Activated CD4-positive, alpha-beta T cell treated with anti-CD3 and anti-CD28 coated beads for 4 hours (primary cell): ENCODE measurements around the gene LNPK.
"Not testable (repeated sequence)": the region's sequence is repeated elsewhere in the genome, so short reads cannot be mapped to it uniquely, and the experiment has no call there.

Source experiments
- DNase-seq, 2 donors: peaks; one replicate each; pipeline ENCODE4 v3.0.0-alpha.2; 2020

Gene LNPK

DNA sequence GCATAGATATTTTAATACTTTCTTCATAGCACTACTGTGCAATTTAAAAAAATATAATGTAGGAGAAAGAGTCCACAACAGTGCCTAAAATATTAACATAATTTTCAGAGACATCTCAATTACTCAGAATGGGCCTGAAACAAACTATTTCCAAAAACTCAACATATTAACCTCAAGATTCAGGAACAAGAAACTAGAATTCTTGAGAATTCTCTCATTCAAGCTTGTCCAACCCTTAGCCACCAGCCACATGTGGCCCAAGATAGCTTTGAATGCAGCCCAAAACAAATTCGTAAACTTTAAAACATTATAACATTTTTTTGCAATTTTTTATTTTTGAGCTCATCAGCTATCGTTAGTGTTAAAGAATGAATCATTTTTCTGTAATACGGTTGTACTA, 35.2 kb downstream of the LNPK start:
- DNase-seq = no peak

DNA sequence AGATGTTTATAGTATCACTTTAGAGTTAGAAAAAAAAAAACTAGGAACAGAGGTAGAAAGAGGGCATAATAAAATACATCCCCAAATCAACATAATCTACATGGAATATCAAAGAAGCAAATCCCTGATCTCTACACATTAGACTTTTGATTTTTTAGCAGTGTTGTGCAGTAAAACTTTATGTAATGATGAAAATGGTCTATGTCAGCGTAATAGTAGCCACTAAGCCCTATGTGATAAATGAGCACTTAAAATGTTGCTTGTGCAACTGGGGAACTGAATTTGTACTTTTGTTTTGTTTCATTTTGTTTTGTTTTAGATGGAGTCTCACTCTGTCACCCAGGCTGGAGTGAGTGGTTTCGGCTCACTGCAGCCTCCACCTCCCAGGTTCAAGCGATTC, 36.3 kb downstream of the LNPK start:
- DNase-seq = no peak

DNA sequence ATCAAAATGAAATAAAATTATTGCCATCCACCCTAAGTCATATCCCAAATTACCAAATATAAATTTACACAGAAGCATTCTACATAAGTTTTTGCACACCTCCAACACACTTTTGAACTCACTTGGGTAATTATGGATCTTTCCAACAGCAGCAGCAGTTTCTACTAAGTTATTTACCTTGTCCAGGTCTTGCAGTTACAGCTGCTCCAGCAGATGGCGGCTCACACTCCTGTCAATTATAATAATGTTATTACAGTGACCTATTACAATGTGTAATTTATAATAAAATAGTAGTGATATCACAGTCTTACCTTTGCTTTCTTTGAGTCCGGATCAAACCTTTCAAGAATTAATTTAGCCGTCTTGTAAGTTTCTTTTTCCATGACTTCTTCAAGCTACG, 37.9 kb downstream of the LNPK start:
- no peak for DNase-seq

DNA sequence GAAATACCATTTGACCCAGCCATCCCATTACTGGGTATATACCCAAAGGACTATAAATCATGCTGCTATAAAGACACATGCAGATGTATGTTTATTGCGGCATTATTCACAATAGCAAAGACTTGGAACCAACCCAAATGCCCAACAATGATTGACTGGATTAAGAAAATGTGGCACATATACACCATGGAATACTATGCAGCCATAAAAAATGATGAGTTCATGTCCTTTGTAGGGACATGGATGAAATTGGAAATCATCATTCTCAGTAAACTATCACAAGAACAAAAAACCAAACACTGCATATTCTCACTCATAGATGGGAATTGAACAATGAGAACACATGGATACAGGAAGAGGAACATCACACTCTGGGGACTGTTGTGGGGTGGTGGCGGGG, 38.9 kb downstream of the LNPK start:
- not testable (repeated sequence) for DNase-seq

DNA sequence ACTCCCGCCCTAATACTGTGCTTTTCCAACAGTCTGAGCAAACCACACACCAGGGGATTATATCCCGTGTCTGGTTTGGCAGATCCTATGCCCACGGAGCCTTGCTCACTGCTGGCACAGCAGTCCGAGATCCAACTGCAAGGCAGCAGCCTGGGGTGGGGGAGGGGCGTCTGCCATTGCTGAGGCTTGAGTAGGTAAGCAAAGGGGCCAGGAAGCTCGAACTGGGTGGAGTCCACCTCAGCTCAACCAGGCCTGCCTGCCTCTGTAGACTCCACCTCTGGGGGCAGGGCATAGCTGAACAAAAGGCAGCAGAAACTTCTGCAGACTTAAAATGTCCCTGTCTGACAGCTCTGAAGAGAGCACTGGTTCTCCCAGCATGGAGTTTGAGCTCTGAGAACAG, 44.2 kb downstream of the LNPK start:
- no peak for DNase-seq

DNA sequence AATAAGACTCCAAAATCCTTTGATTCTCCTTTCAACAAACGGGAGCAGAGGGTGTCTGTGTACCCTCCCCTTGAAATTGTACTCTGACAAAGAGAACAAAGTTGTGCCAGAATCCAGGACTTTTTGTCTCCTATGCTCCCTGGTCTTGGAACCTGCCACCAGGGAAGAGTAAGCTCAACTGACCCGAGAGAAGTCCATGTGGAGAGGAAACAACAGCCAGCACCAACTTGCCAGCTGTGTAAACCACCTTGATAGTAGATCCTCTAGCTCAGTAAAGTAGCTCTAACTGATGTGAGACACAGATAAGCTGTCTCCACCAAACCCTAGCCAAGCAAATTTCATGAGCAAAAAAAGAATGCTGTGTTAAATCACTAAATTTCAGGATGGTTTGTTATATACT, 46.9 kb downstream of the LNPK start:
- no peak for DNase-seq

DNA sequence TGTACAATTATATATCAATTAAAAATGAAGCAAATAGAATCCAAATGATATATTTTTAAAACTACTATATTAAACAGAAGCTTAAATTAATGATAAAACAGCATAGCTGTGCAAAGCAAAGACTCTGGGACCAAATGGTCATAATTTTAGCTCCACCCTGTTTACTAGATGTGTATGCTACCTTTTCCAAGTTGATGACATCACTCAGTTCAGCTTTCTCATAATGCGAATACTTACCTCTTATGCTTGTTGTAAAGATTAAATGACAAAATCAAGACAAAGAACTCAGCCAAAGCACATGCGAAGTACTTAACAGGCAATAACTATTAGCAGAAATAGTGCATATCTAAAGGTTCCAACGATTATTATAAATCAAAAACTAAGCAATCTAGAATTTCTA, 51.6 kb downstream of the LNPK start:
- DNase-seq = no peak

DNA sequence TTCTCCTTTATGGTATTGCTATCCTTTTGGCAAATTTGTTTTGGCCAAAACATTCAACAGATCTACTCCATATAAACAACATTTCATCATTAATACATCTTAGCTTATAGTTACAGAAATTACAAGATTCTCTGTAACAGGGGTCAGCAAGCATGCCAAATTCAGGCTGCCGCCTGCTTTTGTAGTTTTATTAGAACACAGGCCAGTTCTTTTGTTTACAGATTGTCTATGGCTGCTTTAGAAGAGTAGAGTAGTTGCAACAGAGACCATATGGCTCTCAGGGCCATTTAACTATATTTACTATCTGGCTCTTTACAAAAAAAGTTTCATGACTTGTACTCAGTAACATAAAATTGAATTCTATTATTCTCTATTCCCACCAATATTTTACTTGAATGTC, 53.9 kb downstream of the LNPK start:
- no peak for DNase-seq

DNA sequence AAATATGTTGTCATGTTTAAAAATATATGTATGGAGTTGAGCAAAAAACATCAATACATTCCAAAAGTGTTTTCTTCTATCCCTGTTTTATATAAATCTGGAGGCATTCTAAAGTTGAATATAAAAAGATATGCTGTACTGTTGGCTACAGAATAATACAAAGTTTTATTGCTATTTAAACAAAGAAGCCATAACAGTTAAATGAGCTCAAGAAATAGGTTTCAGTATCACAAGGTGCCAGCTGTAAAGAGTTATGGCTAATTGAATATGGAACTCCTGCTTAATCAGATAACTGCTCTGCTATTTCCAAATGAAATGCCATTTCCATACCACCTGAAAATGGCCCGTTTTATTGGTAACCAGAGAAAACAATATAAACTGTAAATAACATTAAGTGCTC, 55.0 kb downstream of the LNPK start:
- no peak for DNase-seq

DNA sequence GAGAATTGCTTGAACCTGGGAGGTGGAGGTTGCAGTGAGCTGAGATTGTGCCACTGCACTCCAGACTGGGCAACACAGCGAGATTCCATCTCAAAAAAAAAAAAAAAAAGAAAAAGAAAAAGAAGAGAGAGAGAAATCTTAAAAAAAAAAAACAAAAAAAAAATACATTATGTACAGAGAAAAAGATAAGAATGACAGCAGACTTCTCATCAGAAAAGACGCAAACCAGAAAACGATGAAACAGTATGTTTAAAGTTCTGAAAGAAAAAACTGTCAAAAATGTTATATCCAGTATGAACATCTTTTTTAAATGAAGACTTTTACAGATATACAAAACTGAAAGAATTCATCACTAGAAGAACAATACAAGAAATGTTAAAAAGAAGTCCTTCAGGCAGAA, 60.4 kb downstream of the LNPK start:
- no peak for DNase-seq

DNA sequence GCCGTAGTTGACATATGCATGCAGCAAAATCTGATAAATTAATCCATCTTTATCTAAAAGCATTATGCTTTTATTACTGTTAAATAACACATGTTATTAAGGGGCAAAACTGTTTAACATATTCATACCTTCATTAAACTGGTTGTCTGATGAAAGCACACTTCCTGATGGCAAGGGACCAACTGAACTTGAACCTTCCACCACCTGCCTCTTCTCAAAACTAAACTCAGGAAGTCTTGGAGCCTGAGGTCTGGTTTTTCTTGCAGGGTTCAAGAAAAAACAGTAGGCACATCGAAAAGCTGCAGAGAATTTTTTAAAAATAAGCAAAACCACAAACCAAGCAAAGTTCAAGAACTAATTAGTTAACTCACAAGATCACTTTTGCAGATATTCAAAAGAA, 64.9 kb downstream of the LNPK start:
- no peak for DNase-seq

DNA sequence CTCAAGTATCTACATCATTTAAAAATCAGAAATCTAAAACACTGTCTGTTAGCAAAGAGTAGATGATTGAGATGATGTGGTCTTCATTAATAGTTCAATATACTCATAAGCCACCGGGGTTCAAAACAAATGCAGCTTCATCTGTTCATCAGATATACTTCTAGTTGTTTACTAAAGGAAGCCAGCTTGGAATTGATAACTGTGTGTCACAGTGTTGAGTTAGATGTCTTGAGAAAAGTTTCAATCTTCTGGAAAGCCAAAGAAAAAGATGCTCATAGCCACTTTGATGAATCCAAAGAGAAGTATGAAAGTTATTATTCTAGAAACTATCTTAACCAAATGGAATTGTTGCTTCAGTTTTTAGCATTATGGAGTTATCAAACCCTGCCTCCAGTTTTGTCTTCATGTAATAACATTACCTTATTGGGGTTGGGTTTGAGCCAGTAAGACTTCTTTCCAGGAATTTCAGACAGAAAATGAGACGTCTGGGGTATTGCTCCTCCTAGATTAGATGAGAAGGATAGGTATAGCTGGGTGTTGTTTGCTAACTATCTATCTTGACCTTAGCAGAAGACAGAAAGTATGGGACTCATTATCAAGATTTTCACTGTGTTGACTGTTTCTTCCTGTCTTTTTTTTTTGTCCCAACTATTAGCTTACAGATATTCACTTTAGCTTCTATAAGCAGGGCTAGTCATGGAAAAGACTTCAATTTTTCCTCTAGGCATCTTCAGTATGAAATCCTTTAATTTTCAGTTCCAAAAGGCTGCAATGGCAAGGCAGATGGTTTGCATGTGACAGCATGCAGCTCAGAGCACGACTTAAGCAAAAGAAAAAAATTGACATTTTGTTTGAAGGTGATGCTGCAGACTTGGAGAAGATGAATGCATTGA, 66.5 kb downstream of the LNPK start:
- DNase-seq = no peak

DNA sequence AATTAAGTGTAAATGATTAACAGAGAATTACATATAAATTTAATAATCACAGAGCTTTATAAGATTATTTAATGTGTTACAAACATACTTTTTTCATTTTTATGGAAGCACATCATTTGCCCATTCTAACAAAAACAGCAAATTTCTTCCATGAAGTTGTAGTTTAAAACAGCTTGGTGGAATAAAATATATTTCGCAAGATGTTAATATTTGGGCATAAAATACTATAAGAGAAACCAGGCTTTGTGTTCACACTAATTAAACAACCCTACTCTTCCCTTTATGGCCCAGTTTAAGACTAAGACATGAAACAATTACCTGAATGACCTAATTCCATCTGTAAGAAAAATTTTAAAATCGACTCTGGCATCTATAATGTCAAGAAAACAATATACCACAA, 69.4 kb downstream of the LNPK start:
- no peak for DNase-seq

DNA sequence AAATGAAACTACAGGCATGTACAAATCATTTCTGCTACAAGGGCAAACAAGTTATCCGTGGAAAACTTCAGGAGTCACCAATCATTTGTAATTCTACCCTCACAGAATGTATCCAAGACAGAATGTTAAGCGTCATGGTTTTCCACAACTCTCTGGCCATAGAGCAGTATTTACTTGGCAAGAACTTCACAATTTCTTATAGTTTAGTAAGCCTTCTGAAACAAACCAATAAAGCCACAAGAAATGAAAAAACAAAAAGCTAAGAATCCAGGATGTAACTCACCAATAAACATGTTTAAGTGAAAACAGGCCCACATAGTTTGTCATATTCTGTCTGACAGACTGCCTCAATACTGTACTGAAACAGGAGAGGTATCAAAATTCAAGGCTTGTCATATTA, 70.3 kb downstream of the LNPK start:
- DNase-seq = no peak

DNA sequence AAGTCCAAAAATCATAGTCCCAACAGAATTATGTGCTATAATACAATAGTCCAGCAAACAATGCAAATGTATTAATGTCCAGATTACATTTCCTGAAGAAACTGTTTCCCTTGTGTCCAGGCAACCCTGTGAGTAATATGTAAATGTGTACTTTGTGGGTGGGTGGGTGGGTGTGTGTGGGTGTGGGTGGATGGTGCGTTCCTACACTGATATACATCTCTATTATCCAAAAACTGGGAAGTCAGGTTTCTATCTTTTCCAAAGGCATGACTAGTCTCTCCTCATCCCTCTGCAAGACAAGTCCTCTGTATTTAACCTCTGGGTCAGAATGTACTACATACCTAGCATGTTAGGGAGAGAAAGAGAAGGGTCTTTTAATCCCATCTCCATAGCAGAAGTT, 71.6 kb downstream of the LNPK start:
- DNase-seq = no peak

DNA sequence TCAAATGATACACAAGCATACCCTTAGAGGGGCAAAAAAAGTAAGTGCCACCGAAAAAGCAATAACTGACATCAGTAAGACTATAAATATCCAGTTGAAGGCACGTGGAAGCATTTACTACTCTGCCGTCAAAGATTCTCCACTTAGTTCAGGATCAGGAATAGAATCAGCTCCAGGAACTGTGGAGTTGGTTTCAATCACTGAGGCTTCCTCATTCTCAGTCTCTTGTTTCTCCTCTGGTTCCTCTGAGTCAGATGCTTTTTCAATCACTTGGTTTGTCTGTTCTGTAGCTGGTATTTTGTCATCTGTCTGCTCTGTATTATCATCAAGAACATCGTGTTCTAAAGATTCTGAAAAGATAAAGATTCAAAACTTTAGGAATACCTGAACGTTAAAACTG, 72.2 kb downstream of the LNPK start:
- no peak for DNase-seq

DNA sequence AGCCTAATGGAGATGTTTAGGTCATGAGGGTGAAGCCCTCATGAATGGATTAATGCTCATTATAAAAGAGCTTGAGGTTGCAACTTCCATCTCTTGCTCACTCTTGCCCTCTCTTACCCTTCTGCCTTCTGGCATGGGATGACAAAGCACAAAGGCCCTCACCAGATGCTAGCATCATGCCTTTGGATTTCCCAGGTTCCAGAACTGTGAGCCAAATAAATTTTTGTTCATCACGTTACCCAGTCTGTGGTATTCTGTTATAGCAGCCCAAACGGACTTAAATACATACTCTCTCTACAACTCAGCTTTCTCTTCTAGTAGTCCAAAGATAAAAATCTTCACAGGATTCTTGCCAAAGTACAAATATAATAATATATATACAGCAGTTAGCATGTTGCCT, 75.8 kb downstream of the LNPK start:
- DNase-seq = no peak

DNA sequence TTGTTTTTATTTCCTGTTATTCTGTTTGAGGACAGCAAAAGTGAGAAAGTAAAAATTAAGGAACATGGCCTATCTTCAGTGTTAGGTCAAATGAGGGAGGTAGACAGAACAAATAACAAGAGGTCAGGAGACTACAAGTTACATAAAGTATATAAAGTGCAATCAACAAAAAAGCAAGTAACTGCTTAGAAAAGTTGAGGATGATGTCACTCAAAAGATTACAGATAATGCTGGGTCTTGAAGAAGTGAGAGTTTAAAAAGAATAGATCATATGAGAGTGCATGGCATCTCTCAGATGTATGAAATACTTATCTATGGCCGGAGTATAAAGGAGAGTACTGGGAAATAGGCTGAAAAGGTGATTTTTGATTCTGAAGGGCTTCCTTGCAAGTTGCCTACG, 79.9 kb downstream of the LNPK start:
- no peak for DNase-seq

DNA sequence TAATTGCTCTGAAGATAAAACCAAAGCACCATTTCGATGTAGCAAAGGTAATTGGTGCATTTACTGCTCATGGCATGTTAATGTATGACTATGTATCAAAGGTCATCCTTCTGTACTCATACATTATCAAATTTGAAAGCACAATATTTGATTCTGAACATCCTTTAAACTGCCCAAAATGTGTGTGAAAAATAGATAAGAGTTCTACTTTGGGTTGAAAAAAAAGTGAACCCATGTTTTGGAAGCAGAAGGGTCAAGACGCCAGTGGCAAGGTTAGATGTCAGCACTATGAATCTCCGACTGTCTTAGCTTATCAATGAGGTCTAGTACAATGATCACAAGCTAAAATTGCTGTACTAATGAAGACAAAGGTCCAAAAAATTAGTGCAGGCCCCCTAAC, 83.1 kb downstream of the LNPK start:
- no peak for DNase-seq

DNA sequence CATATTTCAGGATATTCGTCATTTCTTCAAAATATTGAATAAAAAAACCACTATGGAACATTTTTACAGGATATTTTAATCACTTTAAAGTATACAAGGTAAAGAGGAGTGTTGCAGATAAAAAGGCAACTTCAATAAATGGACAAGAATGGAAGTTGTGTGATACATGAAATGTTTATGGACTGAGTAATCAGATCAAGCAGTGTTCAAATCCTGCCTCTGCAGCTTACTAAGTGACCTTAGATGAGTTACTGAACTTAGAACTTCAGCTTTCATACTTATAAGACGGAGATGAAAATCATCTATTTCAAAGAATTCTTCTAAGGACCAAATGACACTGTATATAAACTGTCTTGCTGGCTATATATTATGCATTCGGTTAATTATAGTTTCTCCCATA, 87.2 kb downstream of the LNPK start:
- DNase-seq = no peak

DNA sequence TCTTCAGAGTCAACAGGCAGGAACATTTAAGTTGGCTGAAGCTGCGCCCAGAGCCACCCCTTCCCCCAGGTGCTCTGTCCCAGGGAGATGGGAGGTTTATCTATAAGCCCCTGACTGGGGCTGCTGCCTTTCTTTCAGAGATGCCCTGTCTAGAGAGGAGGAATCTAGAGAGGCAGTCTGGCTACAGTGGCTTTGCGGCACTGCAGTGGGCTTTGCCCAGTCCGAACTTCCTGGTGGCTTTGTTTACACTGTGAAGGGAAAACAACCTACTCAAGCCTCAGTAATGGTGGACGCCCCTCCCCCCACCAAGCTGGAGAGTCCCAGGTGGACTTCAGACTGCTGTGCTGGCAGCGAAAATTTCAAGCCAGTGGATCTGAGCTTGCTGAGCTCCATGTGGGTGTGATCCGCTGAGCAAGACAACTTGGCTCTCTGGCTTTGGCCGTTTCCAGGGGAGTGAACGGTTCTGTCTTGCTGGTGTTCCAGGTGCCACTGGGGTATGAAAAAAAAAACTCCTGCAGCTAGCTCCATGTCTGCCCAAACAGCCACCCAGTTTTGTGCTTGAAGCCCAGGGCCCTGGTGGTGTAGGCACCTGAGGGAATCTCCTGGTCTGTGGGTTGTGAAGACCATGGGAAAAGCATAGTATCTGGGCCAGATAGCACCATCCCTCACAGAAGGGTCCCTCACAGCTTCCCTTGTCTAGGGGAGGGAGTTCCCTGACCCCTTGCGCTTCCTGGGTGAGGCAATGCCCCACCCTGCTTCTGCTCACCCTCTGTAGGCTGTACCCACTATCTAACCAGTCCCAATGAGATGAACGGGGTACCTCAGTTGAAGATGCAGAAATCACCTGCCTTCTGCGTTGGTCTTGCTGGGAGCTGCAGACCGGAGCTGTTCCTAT, 88.0 kb downstream of the LNPK start:
- DNase-seq = not testable (repeated sequence)

DNA sequence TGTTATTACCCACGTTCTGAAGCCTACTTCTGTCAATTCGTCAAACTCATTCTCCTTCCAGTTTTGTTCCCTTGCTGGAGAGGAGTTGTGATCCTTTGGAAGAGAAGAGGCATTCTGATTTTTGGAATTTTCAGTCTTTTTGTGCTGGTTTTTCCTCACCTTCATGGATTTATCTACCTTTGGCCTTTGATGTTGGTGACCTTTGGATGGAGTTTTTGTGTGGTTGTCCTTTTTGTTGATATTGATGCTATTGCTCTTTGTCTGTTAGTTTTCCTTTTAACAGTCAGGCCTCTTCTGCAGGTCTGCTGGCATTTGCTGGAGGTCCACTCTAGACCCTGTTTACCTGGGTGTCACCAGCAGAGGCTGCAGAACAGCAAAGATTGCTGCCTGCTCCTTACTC, 88.8 kb downstream of the LNPK start:
- not testable (repeated sequence) for DNase-seq

DNA sequence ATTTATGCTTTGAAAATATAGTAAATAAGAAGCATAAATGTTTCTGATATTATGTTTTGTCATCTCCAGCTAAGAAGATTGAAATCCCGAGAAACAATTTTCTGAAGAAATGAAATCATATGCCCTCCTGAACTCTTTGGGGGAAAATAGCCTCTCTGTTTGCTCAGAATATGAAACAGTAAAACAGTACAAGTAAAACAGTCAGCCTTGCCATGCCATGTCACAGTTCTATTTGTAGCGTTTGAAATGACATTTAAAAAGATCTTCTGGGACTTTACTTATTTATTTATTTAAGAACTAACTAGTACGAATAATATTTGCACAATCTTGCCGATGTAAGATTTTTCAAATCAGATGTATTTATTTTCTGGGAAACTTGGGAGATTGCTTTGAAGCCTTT, 98.0 kb downstream of the LNPK start:
- DNase-seq = no peak

DNA sequence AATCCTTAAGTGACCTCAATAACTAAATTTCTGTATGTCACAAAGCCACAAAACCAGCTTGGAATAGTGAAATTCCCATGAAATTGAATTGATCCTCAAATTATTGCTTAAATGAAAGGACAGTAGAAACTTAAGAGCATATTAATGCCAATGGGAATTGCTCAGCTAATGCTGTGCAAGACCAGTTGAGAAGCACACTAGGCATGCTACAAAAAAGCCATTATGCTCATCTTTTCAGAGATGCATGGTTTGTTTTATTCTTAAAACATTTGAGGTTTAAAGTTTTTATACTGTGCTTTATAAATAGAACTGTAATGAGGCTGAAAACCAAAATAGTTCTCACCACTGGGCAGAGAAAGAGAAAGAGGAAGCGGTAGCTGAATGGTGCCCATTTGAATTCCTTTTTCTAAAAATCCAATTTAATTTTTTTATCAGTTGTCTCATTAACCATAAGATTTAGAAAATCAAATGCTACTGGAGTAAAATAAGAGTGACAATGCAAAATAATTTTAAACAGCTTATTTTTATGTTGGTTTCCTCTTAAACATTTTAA, 98.6 kb downstream of the LNPK start:
- DNase-seq = no peak
